ENCODE results near the gene CCDC12.
A peak's percentile ranks its signal among the peaks of the same experiment; 100 is the strongest.

The CCDC12 gene

DNA sequence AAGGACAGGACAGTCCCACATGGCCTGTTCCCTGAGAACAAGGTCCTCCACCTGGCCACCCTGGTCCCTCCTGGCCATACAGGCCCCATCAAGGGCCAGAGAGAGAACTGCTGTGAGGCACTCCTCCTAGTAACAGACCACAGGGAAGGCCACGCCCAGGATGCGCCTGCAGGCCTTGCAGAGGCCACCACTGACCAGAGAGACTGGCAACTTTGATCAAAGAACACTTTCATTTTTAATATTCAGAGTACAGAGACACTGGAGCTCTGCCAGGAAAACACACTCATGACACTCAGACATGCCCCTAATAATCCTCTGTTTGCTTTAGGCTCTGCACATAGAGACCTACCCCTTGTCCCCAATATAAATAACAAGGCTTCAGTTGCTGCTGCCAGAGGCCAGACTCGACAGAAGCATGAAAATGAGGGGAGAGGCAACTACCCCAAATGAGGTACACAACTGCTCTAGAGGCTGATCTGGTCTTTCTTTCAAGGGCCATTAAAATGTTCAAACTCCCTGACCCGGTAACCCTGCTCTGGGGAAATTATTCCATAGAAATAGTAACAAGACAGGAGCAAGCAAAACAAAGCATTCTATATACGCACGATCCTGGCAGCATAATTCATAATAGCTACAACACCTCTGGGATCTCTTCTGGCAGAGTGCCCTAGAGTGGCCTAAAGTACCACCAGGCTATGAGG, 44.8 kb downstream of the CCDC12 start:
- H3K79me2 ChIP-seq (ENCODE audit: insufficient read depth, low read length) = peaks cover 64% of the 10 kb centered on the region
- no peaks in the 10 kb centered on the region for H3K27me3 ChIP-seq (ENCODE audit: low read length)
- H3K9ac ChIP-seq (ENCODE audit: low read length) = peak overlapping the region; percentile 18
- peak overlapping the region; percentile 44 for H3K4me2 ChIP-seq (ENCODE audit: low read depth, low read length, poor library complexity, severe bottlenecking)
- H4K20me1 ChIP-seq (ENCODE audit: low read depth, low read length) = no peaks in the 10 kb centered on the region
- no peaks in the 10 kb centered on the region for H3K9me2 ChIP-seq (replicated peaks; ENCODE audit: insufficient read depth, low read length)
- no peak overlapping the region for H3K4me3 ChIP-seq (ENCODE audit: insufficient read depth, low read length, poor library complexity, severe bottlenecking)
- H3K9me3 ChIP-seq (ENCODE audit: insufficient read depth, low read length) = 0 out of 2 replicates have a peak, but pooled peaks cover 4% of the 10 kb centered on the region
- TF ChIP-seq EZH2phosphoT487 (conservative IDR thresholded peaks at IDR 0.05; ENCODE audit: low read length) = no peak
- TF ChIP-seq, protein P1, sequence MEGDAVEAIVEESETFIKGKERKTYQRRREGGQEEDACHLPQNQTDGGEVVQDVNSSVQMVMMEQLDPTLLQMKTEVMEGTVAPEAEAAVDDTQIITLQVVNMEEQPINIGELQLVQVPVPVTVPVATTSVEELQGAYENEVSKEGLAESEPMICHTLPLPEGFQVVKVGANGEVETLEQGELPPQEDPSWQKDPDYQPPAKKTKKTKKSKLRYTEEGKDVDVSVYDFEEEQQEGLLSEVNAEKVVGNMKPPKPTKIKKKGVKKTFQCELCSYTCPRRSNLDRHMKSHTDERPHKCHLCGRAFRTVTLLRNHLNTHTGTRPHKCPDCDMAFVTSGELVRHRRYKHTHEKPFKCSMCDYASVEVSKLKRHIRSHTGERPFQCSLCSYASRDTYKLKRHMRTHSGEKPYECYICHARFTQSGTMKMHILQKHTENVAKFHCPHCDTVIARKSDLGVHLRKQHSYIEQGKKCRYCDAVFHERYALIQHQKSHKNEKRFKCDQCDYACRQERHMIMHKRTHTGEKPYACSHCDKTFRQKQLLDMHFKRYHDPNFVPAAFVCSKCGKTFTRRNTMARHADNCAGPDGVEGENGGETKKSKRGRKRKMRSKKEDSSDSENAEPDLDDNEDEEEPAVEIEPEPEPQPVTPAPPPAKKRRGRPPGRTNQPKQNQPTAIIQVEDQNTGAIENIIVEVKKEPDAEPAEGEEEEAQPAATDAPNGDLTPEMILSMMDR (IDR thresholded peaks at IDR 0.05; ENCODE audit: insufficient read depth, low read length, poor library complexity, severe bottlenecking) = no peak
- peaks cover 9% of the 10 kb centered on the region for H3K36me3 ChIP-seq (ENCODE audit: low read length)
- peak overlapping the region; percentile 99 for H3K27ac ChIP-seq (ENCODE audit: low read depth, low read length)
- H3F3A ChIP-seq (ENCODE audit: insufficient read depth) = peaks cover 50% of the 10 kb centered on the region
- H2AFZ ChIP-seq (ENCODE audit: low read depth, low read length, severe bottlenecking) = no peak overlapping the region

DNA sequence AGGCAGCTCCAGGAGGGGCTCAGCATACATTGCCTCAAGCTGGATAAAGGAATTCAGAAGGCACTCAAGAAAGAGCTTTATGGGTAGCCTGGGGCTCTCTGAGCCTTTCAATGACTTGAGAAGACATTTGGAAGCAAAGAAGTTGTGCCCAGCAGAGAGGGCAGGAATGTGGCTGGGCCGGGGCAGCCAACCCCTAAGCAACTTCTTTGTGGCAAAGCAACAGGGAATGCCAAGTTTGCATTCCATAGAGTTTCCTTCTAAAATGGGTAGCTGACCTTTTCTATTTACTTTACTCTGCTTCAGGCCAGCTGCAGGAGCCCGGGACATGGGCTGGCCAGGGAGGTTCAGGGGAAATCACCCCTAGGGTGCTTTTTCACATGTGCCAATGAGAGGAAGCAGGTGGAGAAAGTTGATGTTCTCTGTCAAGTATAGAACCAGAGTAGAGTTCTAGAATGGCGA, 45.6 kb downstream of the CCDC12 start:
- Histone ChIP-seq H2AFZ (ENCODE audit: low read depth, low read length, severe bottlenecking) (no peak overlapping the region), H3K27me3 (ENCODE audit: low read length) (no peaks in the 10 kb centered on the region), H3K9me3 (ENCODE audit: insufficient read depth, low read length) (0 out of 2 replicates have a peak, but pooled peaks cover 4% of the 10 kb centered on the region), H3K36me3 (ENCODE audit: low read length) (peaks cover 9% of the 10 kb centered on the region), H4K20me1 (ENCODE audit: low read depth, low read length) (no peaks in the 10 kb centered on the region), H3F3A (ENCODE audit: insufficient read depth) (peaks cover 55% of the 10 kb centered on the region), H3K9ac (ENCODE audit: low read length) (peak overlapping the region; percentile 18), H3K27ac (ENCODE audit: low read depth, low read length) (peak overlapping the region; percentile 99), H3K9me2 (replicated peaks; ENCODE audit: insufficient read depth, low read length) (no peaks in the 10 kb centered on the region), H3K4me2 (ENCODE audit: low read depth, low read length, poor library complexity, severe bottlenecking) (peak overlapping the region; percentile 44), H3K4me3 (ENCODE audit: insufficient read depth, low read length, poor library complexity, severe bottlenecking) (no peak overlapping the region), H3K79me2 (ENCODE audit: insufficient read depth, low read length) (peaks cover 64% of the 10 kb centered on the region)
- TF ChIP-seq, protein P1 (IDR thresholded peaks at IDR 0.05; ENCODE audit: insufficient read depth, low read length, poor library complexity, severe bottlenecking) = no peak
- no peak for TF ChIP-seq EZH2phosphoT487 (conservative IDR thresholded peaks at IDR 0.05; ENCODE audit: low read length)

- Histone ChIP-seq H3K27me3 (ENCODE audit: low read length) (no peaks in the 10 kb centered on the region), H4K20me1 (ENCODE audit: low read depth, low read length) (no peaks in the 10 kb centered on the region), H3F3A (ENCODE audit: insufficient read depth) (peaks cover 55% of the 10 kb centered on the region), H3K9me2 (replicated peaks; ENCODE audit: insufficient read depth, low read length) (no peaks in the 10 kb centered on the region), H3K9me3 (ENCODE audit: insufficient read depth, low read length) (0 out of 2 replicates have a peak, but pooled peaks cover 4% of the 10 kb centered on the region), H3K79me2 (ENCODE audit: insufficient read depth, low read length) (peaks cover 64% of the 10 kb centered on the region), H2AFZ (ENCODE audit: low read depth, low read length, severe bottlenecking) (no peak overlapping the region), H3K4me3 (ENCODE audit: insufficient read depth, low read length, poor library complexity, severe bottlenecking) (no peak overlapping the region), H3K36me3 (ENCODE audit: low read length) (peaks cover 9% of the 10 kb centered on the region), H3K27ac (ENCODE audit: low read depth, low read length) (peak overlapping the region; percentile 99), H3K9ac (ENCODE audit: low read length) (peak overlapping the region; percentile 18), H3K4me2 (ENCODE audit: low read depth, low read length, poor library complexity, severe bottlenecking) (peak overlapping the region; percentile 44)
- no peak for TF ChIP-seq EZH2phosphoT487 (conservative IDR thresholded peaks at IDR 0.05; ENCODE audit: low read length)
- TF ChIP-seq, protein P1 (IDR thresholded peaks at IDR 0.05; ENCODE audit: insufficient read depth, low read length, poor library complexity, severe bottlenecking) = no peak
These were observed 46.2 kb downstream of the CCDC12 start for GRCh38 chr3:46930166-46930944.

Measured in SU-DHL-6 (cell line).